ENCODE data around the gene RANGAP1. TPM values are rescaled to one million over a fixed set of nuclear protein-coding genes. Genes with fewer than 3 reads are reported as not detected.

RANGAP1 gene
- total and polyA plus RNA-seq, 2 of the 13 experiments (the other 11 are each of a cell fraction or from before 2014, with no cell fraction given): 51.8 to 83.9 TPM

- TF ChIP-seq ATF7-NPFF (CRISPR knock-in tag; IDR thresholded peaks at IDR 0.05; ENCODE audit: low read depth): no peak
- peak; percentile 90 for TF ChIP-seq MED1 (CRISPR knock-in tag; IDR thresholded peaks at IDR 0.05)
- TF ChIP-seq, protein P1, sequence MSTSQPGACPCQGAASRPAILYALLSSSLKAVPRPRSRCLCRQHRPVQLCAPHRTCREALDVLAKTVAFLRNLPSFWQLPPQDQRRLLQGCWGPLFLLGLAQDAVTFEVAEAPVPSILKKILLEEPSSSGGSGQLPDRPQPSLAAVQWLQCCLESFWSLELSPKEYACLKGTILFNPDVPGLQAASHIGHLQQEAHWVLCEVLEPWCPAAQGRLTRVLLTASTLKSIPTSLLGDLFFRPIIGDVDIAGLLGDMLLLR (CRISPR knock-in tag; IDR thresholded peaks at IDR 0.05): 0 out of 2 replicates have a peak, but pooled peaks have one; percentile 38
- 0 out of 2 replicates have a peak, but pooled peaks have one; percentile 47 for TF ChIP-seq ZNF598 (CRISPR knock-in tag; IDR thresholded peaks at IDR 0.05; ENCODE audit: borderline replicate concordance)
- no peak for TF ChIP-seq HNF1A (IDR thresholded peaks at IDR 0.05; ENCODE audit: low read depth)
- no peak for TF ChIP-seq HNF1A (CRISPR knock-in tag; IDR thresholded peaks at IDR 0.05; ENCODE audit: borderline replicate concordance)
- TF ChIP-seq ZNF670 (CRISPR knock-in tag; IDR thresholded peaks at IDR 0.05; ENCODE audit: borderline replicate concordance): no peak
- TF ChIP-seq SCMH1 (CRISPR knock-in tag; IDR thresholded peaks at IDR 0.05; ENCODE audit: borderline replicate concordance): no peak
- no peak for TF ChIP-seq U2AF1 (optimal IDR thresholded peaks at IDR 0.05; ENCODE audit: low read depth, low read length)
- TF ChIP-seq ZNF510 (CRISPR knock-in tag; IDR thresholded peaks at IDR 0.05; ENCODE audit: low read depth): no peak
- no peak for TF ChIP-seq SRY (CRISPR knock-in tag; IDR thresholded peaks at IDR 0.05)
- TF ChIP-seq PITX1 (CRISPR knock-in tag; IDR thresholded peaks at IDR 0.05): 0 out of 2 replicates have a peak, but pooled peaks have one; percentile 15
- TF ChIP-seq HOXA5 (CRISPR knock-in tag; IDR thresholded peaks at IDR 0.05): 0 out of 2 replicates have a peak, but pooled peaks have one; percentile 37
- no peak for TF ChIP-seq ZMAT3 (CRISPR knock-in tag; conservative IDR thresholded peaks at IDR 0.05)
- TF ChIP-seq, protein P2, sequence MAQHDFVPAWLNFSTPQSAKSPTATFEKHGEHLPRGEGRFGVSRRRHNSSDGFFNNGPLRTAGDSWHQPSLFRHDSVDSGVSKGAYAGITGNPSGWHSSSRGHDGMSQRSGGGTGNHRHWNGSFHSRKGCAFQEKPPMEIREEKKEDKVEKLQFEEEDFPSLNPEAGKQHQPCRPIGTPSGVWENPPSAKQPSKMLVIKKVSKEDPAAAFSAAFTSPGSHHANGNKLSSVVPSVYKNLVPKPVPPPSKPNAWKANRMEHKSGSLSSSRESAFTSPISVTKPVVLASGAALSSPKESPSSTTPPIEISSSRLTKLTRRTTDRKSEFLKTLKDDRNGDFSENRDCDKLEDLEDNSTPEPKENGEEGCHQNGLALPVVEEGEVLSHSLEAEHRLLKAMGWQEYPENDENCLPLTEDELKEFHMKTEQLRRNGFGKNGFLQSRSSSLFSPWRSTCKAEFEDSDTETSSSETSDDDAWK (CRISPR knock-in tag; IDR thresholded peaks at IDR 0.05): no peak
- TF ChIP-seq BATF2 (CRISPR knock-in tag; IDR thresholded peaks at IDR 0.05): no peak
- no peak for TF ChIP-seq WIZ (CRISPR knock-in tag; IDR thresholded peaks at IDR 0.05)
- 0 out of 2 replicates have a peak, but pooled peaks have one; percentile 71 for TF ChIP-seq SMAD9 (CRISPR knock-in tag; IDR thresholded peaks at IDR 0.05)
- TF ChIP-seq ERF (CRISPR knock-in tag; IDR thresholded peaks at IDR 0.05): peak; percentile 89; the same call in 1 of the 2 replicates
- TF ChIP-seq, protein P3, sequence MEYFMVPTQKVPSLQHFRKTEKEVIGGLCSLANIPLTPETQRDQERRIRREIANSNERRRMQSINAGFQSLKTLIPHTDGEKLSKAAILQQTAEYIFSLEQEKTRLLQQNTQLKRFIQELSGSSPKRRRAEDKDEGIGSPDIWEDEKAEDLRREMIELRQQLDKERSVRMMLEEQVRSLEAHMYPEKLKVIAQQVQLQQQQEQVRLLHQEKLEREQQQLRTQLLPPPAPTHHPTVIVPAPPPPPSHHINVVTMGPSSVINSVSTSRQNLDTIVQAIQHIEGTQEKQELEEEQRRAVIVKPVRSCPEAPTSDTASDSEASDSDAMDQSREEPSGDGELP (IDR thresholded peaks at IDR 0.05; ENCODE audit: borderline replicate concordance, low read depth): peak; percentile 51; the same call in 1 of the 2 replicates
- no peak for TF ChIP-seq DNMT1 (CRISPR knock-in tag; IDR thresholded peaks at IDR 0.05)
- peak; percentile 77 for TF ChIP-seq XRCC5 (optimal IDR thresholded peaks at IDR 0.05; ENCODE audit: low read length)
- peak; percentile 95 for TF ChIP-seq FOXA3 (CRISPR knock-in tag; IDR thresholded peaks at IDR 0.05)
These were observed 2.4 kb upstream of the RANGAP1 start (continued) for GRCh38 chr22:41288245-41288946.
